ENCODE measurements around the gene AGAP3. TPM values are rescaled to one million over a fixed set of nuclear protein-coding genes. Genes with fewer than 3 reads are reported as not detected.

AGAP3 gene
- total and polyA plus RNA-seq, 2 donors (not counting 1 experiment from before 2014, with no cell fraction given), result 32.9 to 34.2 TPM

- peaks cover 19% of the 10 kb centered on the region for H3K36me3 ChIP-seq (ENCODE audit: control insufficient read depth, insufficient read depth, low read length)
- H3K4me3 ChIP-seq (replicated peaks in 1 of 4; ENCODE audit: control extremely low read depth in 1 of 4, insufficient read depth in 1 of 4, low read depth in 3 of 4, low read length in 4 of 4), result peak within 1 kb of the TSS; percentile 72 to 95 (median 94)
- TF ChIP-seq, protein P1, sequence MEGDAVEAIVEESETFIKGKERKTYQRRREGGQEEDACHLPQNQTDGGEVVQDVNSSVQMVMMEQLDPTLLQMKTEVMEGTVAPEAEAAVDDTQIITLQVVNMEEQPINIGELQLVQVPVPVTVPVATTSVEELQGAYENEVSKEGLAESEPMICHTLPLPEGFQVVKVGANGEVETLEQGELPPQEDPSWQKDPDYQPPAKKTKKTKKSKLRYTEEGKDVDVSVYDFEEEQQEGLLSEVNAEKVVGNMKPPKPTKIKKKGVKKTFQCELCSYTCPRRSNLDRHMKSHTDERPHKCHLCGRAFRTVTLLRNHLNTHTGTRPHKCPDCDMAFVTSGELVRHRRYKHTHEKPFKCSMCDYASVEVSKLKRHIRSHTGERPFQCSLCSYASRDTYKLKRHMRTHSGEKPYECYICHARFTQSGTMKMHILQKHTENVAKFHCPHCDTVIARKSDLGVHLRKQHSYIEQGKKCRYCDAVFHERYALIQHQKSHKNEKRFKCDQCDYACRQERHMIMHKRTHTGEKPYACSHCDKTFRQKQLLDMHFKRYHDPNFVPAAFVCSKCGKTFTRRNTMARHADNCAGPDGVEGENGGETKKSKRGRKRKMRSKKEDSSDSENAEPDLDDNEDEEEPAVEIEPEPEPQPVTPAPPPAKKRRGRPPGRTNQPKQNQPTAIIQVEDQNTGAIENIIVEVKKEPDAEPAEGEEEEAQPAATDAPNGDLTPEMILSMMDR (conservative IDR thresholded peaks at IDR 0.05 in 1 of 2, IDR thresholded peaks at IDR 0.05 in 1 of 2; ENCODE audit: low read depth in 1 of 2, low read length in 2 of 2), result no peak
- no peak for TF ChIP-seq EZH2 (IDR thresholded peaks at IDR 0.05; ENCODE audit: low read length, missing control alignments)
- peak within 1 kb of the TSS; percentile 91 for H3K27ac ChIP-seq (ENCODE audit: insufficient read depth, low read length)
- peak within 1 kb of the TSS; percentile 87 for H3K9ac ChIP-seq (ENCODE audit: insufficient read depth, low read length)
- no peaks in the 10 kb centered on the region for H4K20me1 ChIP-seq (ENCODE audit: control insufficient read depth, extremely low read depth, insufficient read depth, low read length)
- H3K79me2 ChIP-seq (ENCODE audit: control insufficient read depth, insufficient read depth, low read length), result peaks cover 28% of the 10 kb centered on the region
- peak; percentile 87 to 88 for DNase-seq (ENCODE audit: low read depth in 2 of 2)
- H3K4me1 ChIP-seq (ENCODE audit: control insufficient read depth, extremely low read depth, insufficient read depth, low read length), result peaks cover 26% of the 10 kb centered on the region
- H3K27me3 ChIP-seq (ENCODE audit: control insufficient read depth, insufficient read depth, low read length), result no peaks in the 10 kb centered on the region
- H3K9me3 ChIP-seq (ENCODE audit: control insufficient read depth, insufficient read depth, low read depth, low read length), result no peaks in the 10 kb centered on the region
- peak within 1 kb of the TSS; percentile 21 for H2AFZ ChIP-seq (ENCODE audit: low read length)
- H3K4me2 ChIP-seq (ENCODE audit: extremely low read depth, insufficient read depth, low read length), result peak within 1 kb of the TSS; percentile 86
Measured at GRCh38 chr7:151080522-151081169, 5.6 kb upstream of the AGAP3 start, which contains the start of gene FASTK. FASTK (minus strand) TSS chr7:151080809; CDS start chr7:151080766, 43 bp downstream.

DNA sequence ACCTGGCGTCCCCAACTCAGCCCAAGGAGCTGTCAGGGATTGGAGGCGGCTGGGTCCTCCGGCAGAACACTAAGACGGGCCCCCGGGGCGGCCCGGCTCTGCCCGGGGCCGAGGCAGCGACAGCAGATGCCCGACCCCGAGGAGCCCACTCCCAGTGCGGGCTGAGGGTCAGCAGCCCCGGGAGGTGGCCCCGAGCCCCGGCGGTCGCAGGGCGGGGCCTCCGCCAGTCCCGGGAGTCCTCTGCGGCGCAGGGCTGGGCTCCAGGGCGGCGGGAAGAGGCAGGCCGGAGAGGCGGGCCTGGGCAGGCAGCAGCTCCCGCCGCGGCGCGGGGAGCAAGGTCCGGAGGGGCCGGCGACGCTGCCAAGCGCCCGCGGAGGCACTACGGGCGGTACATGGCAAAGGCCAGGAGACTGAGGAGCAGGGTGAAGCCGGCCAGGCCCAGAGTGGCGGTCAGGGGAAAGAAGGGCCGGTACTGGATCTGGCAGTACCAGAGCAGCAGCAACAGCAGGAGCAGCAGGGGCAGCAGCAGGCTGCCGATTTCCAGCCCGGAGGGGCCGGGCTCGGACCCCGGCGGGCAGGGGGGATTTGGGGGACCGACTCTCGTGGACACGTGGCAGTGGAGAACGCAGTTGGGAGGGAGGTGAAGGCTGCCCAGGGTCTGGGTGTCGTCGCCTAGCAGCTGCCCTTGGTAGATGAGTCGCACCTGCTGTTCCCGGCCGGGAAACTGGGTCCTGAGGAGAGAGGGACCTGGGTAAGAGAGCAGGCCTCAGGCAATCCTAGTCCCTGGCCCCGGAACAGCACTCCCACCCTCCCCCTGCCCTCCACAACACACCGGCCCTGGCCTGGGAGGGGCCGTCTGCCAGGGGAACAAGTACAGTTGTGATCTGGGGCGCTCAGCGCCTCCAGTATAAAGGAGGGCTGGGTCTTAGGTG lies 4.8 kb upstream of the AGAP3 start:
- Histone ChIP-seq H3K9me3 (ENCODE audit: control insufficient read depth, insufficient read depth, low read depth, low read length) (no peaks in the 10 kb centered on the region), H2AFZ (ENCODE audit: low read length) (no peak overlapping the region), H4K20me1 (ENCODE audit: control insufficient read depth, extremely low read depth, insufficient read depth, low read length) (no peaks in the 10 kb centered on the region), H3K9ac (ENCODE audit: insufficient read depth, low read length) (peak overlapping the region; percentile 66), H3K27ac (ENCODE audit: insufficient read depth, low read length) (peak overlapping the region; percentile 91), H3K27me3 (ENCODE audit: control insufficient read depth, insufficient read depth, low read length) (no peaks in the 10 kb centered on the region), H3K4me3 (replicated peaks in 1 of 4; ENCODE audit: control extremely low read depth in 1 of 4, insufficient read depth in 1 of 4, low read depth in 3 of 4, low read length in 4 of 4) (peak overlapping the region; percentile 28 to 94 (median 78)), H3K36me3 (ENCODE audit: control insufficient read depth, insufficient read depth, low read length) (peaks cover 16% of the 10 kb centered on the region), H3K79me2 (ENCODE audit: control insufficient read depth, insufficient read depth, low read length) (peaks cover 28% of the 10 kb centered on the region), H3K4me2 (ENCODE audit: extremely low read depth, insufficient read depth, low read length) (peak overlapping the region; percentile 81), H3K4me1 (ENCODE audit: control insufficient read depth, extremely low read depth, insufficient read depth, low read length) (peaks cover 28% of the 10 kb centered on the region)
- DNase-seq (ENCODE audit: low read depth in 2 of 2), result peak in 1 of 2 donors; percentile 34
- TF ChIP-seq EZH2 (IDR thresholded peaks at IDR 0.05; ENCODE audit: low read length, missing control alignments), result no peak
- TF ChIP-seq, protein P1 (conservative IDR thresholded peaks at IDR 0.05 in 1 of 2, IDR thresholded peaks at IDR 0.05 in 1 of 2; ENCODE audit: low read depth in 1 of 2, low read length in 2 of 2), result no peak

Data from fibroblast of lung (primary cell).